DMS 273 (cell line): ENCODE data around the gene TMEM14A.
A peak's percentile ranks its signal among the peaks of the same experiment; 100 is the strongest.
"Not testable (repeated sequence)": the region's sequence is repeated elsewhere in the genome, so short reads cannot be mapped to it uniquely, and the experiment has no call there.

ENCODE experiments used
- DNase-seq: peaks from one replicate; lab custom pipeline; 2025; ENCODE audit not compliant: unreplicated experiment; lab: John Stamatoyannopoulos, UW

TMEM14A gene

GRCh38 chr6:52655941-52656340, 15.0 kb upstream of the TMEM14A start:
- not testable (repeated sequence) for DNase-seq

DNA sequence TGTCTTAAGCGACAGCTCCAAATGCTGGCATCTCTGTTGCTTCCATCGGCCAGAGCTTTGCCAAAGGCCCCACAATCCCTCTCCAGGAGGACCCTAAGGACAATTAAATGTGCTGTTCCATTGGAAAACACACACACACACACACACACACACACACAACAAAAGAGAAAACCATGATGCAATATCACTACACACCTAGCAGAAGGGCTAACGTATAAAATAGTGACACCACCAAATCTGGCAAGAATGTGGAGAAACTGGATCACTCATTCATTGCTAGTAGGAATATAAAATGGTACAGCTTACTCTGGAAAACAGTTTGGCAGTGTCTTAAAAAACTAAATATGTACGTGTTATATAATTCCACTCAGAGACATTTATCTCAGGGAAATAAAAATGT, 13.0 kb upstream of the TMEM14A start:
- no peak for DNase-seq

DNA sequence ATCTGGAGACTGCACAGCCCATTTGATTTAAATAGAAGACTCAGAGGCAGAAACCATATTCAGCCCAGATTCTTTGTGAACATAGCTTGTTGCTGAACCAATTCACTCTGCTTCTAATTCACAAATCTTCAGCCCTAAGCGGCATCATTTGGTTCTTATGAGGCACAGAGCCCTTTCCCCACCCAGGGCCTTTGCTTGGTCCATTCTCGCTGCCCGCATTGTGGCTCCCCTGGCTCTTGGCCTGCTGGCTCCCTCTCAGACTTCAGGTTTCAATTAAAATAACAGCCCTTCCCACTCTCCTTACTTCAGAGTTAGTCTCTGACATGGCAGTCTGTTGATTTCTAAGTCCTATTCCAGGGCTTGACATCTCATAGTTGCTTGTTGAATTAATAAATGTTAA, 9.4 kb upstream of the TMEM14A start:
- DNase-seq: peak; percentile 15

DNA sequence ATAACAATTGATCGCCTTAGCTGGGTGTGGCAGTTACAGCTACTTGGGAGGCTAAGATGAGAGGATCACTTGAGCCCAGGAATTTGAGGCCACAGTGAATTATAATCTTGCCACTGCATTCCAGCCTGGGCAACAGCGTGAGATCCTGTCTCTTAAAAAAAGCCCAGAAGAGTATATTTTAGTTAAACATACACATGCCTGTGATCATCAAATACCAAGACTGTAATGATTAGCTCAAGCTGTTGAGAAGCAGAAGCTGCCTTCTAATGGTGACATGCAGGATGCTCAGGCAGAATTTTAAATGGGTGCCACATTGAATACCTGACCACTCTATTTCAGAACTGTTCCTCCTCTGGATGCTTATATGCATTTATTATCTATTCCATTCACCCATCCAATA, 8.9 kb upstream of the TMEM14A start:
- DNase-seq: no peak

- DNase-seq: peak; percentile 82
Measured at GRCh38 chr6:52663120-52663935, 7.6 kb upstream of the TMEM14A start.

DNA sequence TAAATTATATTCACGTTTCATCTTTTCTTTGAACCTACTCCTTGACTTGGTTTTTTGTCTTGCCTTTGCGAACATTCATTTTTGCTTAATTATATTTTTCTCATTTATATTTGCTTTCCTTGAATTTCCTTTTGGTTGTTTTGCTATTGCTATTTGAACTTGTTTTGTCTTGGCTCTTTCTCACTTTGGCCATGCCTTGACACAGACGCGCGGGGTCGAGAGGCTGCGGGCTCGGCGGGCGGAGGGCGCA, 7.1 kb upstream of the TMEM14A start:
- no peak for DNase-seq

DNA sequence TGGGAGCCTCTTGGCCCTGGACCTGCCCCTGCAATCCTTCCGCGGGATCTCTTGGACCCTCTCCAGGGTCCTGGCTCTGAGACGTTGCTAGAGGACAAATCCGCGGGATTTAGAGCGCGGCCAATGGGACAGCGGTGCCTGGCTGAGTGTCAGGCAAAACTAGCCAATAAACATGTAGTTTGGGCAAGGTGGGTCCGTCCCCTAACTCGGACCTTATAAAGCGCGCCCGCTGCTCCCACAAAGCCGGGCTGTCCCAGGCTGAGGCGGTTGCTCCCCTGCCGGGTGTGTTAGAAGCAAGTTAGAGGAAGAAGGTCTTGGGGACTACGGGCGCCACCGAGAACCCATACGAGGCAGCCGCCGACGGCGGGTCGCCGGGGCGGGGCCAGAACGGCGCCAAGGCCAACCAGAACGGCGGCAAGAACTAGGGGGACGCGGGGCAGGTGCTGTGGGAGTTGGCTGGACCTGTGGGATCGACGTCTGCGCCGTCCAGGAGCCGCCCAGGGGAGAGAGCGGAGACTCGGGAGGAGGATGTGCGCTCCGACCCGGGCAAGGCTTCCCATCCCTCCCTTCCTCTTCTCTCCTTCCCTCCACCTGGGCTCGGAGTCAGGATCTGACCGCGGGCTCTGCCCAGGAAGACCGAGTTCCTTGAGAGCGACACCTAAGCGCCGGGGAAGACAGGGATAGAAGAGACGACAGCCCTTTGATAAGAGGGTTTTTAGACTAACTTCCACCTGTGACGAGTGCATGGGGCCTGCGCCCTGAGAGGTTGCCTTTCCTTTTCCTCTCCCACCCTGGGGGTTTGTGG, 6.5 kb upstream of the TMEM14A start:
- peak; percentile 98 for DNase-seq

- peak; percentile 41 for DNase-seq
Measured at GRCh38 chr6:52664991-52665686, 5.8 kb upstream of the TMEM14A start.

DNA sequence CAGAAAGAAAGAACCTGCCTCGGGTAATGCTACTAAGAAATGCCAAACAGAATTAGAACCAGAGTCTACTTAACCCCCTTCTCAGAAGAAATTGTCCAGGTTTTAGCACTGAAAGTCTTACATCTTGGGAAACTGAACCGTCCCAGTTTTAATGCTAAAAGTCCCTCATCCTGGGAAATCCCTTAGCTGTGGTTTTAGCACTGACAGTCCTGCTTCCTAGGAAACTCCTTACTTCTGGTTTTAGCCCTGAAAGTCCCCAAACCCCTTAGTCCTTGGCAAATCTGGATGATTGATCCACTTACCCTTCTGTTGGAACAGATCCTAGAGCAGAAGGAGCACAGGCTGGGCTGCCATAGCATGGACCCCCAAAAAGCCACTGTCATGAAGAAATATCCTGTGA, 4.8 kb upstream of the TMEM14A start:
- DNase-seq: no peak

- DNase-seq: no peak
Measured at GRCh38 chr6:52666523-52666922, 4.4 kb upstream of the TMEM14A start.

DNA sequence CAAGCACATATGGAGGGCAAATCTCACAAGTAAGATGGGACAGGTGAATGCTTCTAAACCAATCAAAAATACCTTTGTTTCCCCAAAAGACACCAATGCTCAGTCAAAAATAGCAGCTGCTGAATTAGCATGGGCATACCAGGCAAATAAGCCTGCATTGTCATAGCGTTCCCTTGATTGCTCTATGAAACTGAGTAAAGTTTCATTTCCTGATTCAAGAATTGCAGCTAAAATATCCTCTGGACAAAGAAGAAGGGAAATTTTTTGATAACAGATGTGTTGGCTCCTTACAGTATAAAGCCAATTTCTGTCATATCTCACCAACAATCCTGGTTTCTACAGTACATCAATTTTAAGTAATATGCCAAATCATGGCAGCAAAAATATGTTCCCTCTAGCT, 3.3 kb upstream of the TMEM14A start:
- DNase-seq: no peak

DNA sequence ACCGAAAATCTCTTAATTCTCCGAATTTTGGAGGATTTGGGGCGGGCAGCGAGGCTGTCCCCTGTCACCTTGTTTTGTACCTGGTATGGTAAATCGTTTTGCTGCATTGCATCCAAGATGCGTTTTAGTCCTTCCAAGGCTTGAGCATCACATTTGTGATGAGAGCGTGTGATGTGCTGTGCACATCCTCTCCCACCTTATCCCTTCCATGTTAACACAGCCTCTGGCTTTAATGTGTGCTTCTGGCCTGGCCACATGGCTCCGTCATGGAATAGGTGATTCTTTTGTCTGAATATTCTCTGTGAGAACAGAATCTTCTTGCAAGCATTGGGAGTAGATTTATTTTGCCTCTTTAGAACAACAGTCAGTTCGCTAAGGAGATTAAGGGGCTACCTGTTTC, 763 bp downstream of the TMEM14A start:
- no peak for DNase-seq

DNA sequence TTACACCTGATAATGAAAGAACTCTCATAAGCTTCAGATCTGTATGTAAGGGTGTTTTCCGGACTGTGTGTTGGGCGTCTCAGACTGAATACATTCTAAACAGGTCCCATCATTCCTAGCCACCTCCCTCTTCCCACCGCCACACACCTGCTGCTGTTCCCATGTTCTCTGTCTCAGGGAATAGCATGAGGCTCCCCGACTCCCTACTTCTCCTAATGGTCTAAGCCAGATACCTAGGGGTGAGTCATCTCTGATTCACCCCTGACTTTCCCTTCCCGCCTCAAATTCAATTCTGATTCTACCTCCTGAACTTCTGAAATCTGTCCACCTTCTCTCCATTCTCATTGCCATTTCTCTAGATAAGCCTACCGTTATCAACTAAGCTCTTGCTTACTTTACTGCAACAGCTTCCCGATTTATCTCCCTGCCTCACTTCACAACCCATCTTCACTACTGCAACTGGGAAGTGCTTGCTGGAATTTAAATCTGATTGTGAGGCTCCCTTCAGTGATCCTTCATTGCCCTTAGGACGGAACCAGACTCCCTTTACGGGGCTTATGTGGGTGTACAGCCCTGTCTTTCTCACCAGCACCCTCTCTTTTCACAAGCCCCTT, 1.6 kb downstream of the TMEM14A start:
- DNase-seq: no peak

DNA sequence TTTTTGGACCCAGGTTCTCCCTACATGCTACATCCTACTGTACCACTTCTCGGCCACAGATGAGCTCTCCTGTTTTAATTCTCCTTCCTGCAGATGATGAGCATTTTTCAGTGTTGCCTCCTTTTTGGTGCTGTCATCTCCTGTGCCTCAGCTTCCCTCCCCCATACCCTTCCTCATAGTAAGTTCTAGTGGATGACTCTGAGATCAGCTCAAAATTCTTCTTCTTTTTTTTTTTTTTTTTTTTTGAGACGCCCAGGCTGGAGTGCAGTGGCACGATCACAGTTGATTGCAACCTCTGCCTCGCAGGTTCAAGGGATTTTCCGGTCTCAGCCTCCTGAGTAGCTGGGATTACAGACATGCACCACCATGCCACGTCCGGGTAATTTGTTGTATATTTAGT, 3.8 kb downstream of the TMEM14A start:
- DNase-seq: no peak

GRCh38 chr6:52675372-52675771, 4.5 kb downstream of the TMEM14A start:
- DNase-seq: no peak

GRCh38 chr6:52676631-52677030, 5.7 kb downstream of the TMEM14A start:
- not testable (repeated sequence) for DNase-seq

- no peak for DNase-seq
Measured at GRCh38 chr6:52681416-52681815, 10.5 kb downstream of the TMEM14A start.

DNA sequence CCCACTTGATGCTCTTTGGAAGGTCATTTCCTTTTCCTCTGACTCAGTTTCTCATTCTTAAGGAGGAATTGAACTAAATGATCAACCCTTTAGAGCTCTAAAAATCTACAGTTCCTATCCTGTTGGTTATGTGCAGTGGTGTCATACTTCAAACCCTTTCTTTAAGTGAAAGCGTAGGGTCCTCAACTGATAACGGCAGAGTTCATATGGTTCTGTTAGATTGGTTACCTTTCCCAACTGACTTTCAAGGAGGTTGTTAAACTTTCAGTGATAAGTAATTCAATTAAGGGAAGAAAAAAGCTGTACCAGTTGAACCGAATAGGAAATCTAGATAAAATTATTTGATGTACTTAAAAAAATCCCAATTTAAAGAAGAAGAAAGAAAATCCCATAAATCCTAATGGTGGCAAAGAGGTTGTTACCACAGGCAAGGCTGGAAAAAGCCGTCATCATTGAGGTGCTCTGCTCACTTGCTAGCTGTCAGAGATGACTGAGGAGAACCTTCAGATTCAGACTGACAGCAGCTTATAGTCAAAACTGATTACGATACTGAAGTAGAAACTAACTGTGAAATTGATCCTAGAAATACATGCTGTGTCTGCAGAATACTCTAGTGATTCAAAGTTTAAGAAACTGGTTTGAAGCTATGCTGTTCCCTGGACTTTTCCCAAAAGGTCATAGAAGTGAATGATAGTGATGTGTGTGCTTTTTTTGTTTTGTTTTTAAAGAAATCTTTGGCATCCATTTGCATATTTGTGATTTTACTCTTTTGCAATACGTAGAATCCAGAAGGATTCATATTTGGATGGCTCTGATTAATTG, 16.2 kb downstream of the TMEM14A start:
- no peak for DNase-seq

DNA sequence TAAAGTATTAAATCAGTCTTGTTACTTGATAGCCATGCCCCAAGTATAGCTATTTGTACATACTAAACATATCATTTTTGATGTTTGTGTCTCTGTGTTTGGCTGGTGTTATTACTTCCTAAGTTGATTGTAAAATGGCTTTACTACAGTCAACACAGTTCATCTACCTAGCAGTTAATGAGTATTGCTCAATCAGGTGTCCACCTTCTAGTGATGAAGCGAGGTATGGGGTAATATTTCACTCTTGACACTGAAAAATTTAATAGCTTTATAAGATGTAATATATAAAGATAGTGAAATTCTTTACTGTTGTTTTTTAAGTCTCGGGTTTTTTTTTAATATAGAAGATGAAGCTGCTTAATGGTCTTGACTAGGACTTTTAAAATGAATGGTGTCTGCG, 18.9 kb downstream of the TMEM14A start:
- DNase-seq: no peak

DNA sequence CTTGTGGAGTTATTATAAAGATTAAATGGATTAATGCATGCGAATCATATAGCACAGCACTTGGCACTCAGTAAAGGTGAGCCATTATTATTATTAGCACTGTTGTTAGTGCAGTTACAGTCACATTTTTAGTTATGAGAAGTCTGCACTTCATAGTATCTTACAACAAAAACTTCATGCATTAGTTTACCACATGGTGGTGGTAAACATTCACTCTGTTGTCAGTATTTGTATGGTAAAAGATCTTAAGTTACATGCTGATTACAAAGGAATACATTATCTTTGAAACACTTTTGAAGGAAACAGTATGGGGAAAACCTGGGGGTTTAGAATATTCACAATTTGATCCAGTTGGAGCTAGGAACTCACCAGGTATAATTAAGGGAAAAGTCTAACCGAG, 20.8 kb downstream of the TMEM14A start:
- DNase-seq: no peak

GRCh38 chr6:52693773-52694172, 22.9 kb downstream of the TMEM14A start:
- no peak for DNase-seq
